Stimulated activated naive CD8-positive, alpha-beta T cell treated with anti-CD3 and anti-CD28 coated beads, Interleukin-15, Interleukin-2, amounts not matched to agents 100 U/mL and 50 U/mL, for 24 hours (primary cell): Measurements from ENCODE around the gene AOPEP.

ENCODE experiments used
- ATAC-seq: fragments of 150-1000 bp; cut with Tn5 transposase; one replicate; pipeline ENCODE4 v1.10.0; 2021
- DNase-seq: peaks from one replicate; pipeline ENCODE4 v3.0.0; 2021

AOPEP gene

DNA sequence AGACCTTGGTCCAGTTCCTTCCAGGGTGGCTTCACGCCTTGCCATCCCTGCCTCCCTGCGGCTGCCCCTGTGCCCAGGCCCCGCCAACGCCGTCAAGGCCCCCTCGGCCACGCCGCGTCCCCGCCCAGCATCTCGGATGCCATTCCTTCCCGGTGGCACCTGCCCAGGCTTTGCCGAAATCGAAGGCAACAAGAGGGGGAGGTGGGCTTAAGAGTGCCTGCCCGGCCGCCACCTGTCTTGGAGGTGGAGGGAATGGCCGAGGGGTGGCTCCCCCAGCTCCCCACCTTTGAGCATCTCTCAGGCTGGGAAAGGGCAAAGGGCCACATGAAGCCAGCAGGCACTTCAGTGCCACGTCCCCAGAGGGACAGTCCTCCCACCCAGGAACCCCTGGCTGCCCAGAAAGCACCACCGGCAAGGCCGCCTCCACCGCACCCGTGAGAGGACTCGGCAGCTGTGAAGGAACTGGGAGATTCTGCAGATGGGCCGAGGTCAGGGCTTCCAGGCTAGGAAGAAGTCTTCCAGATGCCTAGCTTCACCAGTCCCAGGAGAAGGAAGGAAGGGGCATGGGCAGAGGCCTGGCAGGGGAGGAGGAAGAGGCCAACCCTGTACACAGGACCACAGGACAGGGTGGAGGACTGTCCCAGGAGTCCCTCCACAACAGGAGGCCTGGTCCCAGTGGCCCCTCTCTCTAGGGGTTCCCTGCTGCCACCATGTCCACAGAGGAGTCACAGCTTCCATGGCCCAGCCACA is 373.0 kb downstream of the AOPEP start:
- ATAC-seq (no peak), DNase-seq (no peak)

DNA sequence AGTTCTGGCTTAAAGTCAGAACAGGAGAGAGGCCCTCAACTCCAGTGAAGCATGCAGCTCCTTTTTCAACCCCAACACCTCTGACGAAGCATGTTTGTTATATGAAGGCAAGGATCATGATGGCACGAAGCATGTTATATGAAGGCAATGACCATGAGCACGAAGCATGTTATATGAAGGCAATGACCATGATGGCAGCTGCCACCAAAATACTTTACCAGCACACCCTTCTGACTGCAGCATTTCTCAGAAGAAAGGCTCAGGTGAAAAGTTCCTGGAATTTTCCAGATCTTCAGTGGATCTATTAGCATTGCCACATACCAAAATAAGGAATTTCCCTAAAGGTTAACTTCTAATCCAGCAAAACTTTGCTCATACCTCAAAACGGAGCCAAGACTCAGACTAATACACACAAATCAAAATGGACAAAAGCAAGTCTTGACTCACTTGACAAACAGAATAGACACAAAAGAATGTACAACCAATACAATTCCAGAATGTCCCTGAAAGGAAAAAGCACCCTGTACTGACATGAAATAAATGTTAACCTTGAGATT is 373.6 kb downstream of the AOPEP start:
- ATAC-seq (no peak), DNase-seq (no peak)

DNA sequence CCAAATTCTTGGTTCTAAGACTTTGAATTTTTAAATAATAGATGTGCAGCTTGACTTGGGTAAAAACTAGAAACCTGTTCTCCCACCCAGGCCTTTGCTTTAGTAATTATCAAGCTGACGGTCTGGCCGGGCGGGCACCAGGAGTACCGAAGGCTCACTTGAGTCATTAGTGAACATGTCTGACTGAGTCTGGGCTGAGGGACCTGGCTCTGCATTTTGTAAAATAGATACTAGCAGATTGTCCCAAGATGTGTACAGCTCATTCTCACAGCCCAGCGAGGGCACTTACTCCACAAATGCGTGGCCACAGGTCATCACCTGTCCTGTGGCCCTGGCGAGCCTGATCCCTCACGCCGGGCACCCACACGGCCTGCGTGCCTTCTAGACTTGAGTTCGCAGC is 374.8 kb downstream of the AOPEP start:
- ATAC-seq (no peak), DNase-seq (no peak)

DNA sequence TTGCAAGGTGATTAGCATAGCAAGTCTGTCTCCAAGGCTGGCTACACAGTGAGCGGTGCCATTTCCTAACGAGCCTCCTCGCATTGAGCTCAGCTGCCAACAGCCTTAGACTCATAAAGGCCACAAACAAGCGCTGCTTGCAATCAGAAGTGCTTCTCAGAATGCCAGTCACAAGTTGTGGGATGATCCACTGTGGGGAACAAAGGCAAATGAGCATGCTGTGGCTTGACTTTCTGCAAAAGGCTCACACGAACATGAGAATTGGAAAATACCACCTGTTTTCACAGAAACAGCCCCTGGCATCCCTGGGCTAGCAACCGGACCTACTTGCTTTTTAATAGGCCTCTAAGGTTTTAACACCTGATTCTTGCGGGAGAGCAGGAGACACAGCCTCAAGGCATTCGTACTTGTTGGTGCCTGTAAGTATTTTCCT is 375.5 kb downstream of the AOPEP start:
- ATAC-seq (no peak), DNase-seq (no peak)

DNA sequence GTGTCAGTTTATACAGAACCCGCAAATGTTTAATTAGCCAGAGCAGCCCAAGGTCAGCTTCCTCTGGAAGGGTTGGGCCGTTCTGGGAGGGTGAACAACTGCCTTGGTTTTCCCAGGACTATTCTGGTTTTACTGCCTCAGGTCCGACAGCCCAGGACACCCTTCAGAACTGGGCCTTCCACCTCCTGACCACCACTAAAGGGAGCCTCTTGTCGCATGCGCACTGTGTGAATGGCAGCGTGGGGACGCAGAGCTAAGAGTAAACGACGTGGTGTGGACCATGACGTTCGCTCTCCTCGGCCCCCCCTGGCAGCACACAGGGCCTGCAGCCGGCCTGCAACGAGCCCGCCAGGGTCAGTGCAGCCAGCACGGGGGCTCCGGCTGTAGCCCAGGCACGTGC is 376.1 kb downstream of the AOPEP start:
- ATAC-seq (no peak), DNase-seq (no peak)

DNA sequence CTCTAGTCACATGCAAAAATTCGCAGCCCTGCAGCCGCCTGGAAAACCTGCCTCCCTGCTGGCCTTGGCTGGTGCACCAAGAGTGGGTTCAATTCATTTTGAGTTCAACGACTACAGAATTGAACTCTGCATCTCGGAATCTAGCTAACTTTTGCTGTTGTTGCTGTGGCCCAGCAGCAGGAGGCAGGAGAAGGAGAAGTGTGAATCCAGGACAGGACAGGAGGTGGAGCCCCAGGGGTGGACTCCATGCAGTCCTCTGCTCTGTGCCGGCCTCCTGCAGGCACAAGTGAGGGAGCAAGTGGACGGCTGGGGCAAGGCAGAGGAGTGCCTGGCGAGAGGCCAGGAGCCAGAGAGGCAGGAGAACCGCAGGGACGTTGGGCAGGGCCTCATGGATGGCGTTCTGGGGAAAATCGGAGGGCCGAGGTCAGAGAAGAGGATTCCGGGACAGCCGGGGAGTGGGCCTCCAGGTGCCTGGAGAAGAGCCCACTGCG is 376.8 kb downstream of the AOPEP start:
- DNase-seq (no peak), ATAC-seq (no peak)

DNA sequence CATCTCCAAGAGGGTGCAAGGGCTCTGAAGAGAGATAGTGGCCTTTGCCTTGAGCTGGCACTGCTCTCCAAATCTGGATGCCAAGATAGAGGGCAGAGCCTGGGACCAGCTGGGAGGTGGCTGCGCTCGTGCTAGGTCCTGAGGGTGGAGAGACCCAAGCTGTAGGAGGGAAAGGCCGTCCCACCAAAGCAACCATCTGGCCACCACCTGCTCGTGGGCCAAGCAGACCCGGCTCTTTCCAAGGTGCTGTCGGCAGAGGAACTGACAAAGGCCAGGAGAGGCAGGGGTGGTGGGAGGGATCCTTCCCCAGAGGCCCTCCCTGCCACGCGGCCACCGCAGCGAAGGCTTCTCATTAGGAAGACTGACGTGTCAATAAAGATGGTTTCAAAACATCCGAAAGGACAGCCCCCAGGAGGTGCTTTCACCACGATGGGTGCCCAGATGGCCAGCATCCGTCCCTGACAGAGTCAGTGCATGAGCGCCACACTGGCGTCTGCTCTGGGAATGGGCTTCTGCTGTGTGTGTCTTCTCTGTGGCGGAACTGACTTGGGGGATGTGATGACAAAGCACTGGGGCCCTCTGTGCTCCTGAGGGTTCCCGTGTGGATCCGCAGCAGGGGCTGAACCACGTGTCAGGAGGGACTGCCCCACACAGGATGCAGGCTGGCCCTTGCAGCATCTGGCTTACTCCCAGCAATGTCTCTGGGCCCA is 377.5 kb downstream of the AOPEP start:
- no peak for DNase-seq
- no peak for ATAC-seq

DNA sequence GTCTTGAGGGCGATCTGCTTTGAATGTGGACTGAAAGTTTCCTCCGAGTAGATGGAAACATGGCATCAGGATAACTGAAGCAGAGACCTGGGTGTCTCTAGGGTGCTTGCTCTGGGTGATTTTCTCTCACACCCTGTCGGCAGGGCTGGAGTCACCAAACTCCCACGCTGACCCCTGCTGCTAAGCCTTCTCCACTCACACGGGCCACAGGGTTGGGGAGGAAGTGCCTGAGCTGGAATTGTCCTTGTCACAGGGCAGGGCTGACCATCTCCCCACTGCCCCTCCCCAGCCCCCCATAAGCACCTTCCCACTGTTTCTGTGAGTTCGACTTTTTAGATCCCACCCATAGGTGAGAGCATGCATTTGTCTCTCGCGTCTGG is 378.1 kb downstream of the AOPEP start:
- no peak for DNase-seq
- no peak for ATAC-seq

DNA sequence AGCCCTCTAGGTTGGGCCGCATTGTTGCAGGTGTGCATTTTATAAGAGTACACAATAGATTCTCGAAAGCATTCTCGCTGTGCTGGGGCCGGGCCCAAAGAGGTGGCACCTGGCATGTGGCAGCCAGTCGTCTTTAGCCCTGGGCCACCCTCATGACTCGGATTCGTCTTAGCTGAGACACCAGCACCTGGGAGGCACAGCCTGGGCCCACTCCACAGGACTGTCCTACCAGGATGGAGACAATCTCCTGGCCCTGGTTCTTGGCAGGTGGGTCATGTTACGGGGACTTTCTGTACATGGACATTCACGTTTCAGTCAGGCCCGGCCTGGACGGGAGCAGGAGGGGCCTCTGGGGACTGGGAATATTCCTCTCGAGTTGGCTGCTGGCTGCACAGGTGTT is 378.5 kb downstream of the AOPEP start:
- DNase-seq = no peak
- ATAC-seq = no peak

DNA sequence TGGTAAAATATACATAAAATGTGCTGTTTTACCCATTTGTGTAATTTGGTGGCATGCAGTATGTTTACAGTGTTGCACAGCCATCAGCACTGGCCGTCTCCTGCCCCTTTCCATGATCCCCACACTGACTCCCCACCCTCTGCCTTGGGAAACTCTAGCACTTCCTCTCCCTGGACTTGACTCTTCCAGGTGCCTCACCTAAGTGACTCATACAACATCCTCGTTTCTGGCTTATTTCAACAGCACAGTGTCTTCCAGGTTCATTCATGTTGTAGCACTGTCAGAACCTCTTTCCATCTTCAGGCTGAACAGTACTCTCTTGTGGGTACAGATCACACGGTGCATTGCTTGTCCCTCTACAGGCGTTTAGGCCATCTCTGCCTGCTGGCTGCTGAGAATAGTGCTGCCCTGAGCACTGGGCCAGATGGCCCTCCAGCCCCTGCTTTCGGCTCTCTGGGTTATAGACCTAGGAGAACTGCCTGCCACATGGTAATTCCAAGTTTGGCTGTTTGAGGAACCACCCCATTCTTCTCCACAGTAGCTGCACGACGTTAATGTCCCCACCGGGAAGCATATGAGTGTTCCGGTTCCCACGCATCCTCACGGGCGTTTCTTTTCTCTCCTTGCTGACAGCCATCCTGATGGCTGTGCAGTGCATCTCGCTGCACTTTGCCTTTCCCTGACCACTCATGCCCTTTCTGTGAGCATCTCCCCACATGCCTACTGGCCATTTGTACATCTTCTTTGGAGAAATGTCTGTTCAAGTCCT is 379.2 kb downstream of the AOPEP start:
- DNase-seq = no peak
- no peak for ATAC-seq

DNA sequence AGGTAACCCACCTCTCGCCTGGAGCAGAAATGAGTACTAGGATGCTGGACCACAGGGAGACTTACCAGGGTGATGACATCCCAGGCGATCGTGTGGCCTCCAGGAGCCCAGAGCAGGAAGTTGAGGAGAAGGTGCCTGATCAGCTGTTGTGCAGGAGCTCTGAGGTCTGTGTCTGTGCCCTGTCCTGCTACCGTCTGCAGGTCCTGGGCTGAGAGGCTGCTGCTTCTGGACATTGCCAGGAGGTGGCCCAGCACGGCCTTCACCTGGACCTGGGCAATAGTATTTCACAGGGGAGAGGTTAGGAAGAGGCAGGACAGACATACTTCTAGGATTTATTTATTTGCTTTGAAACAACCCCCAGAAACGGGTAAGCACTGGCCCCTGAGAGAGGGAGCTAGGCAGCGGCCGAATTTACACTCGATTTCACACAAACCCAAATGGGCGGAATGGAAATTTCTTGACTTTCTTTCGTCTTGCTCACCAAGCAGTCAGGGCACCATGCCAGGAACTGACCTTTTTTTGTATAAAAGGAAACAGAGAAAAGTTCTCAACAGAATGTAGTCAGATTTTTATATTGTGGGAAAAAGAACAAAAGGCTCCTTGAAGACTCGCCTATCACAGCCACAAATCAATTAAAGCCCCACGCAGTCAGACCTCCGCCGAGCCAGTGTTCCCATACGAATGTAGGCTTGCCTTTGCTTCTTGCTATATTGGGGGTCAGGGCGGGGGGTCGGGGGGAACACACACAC is 380.7 kb downstream of the AOPEP start:
- no peak for ATAC-seq
- DNase-seq = no peak

DNA sequence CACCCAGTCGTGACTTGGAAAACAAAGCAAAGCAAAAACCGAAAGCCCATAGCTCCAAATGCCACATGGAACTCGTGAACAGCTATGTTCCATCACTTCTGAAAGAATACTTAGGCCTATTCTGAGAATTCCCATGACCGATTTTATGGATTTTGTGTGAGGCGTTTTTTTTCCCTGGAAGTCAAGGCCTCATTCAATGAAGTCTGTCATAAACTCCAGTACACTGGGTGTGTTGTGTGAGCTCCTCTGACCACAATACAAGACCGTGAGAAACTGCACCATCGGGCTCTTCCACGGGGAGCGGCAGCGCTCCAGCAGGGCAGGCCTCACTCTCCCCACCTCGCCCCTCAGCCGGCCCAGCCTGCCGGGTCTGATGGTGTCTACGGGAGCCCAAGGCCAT is 381.5 kb downstream of the AOPEP start:
- DNase-seq (no peak), ATAC-seq (no peak)

DNA sequence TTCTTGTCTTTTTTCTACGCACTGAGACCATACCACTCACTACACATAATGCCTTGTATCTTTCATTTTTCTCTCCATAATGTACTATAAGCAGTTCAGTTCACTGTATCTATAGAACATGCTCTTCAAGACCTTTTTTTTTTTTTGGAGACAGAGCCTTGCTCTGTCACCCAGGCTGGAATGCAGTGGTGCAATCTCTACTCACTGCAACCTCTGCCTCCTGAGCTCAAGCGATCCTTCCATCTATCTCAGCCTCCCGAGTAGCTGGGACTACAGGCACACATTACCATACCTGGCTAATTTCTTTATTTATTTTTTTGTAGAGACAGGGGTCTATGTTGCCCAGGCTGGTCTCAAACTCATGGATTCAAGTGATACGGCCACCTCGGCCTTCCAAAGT is 382.3 kb downstream of the AOPEP start:
- DNase-seq (no peak), ATAC-seq (no peak)

DNA sequence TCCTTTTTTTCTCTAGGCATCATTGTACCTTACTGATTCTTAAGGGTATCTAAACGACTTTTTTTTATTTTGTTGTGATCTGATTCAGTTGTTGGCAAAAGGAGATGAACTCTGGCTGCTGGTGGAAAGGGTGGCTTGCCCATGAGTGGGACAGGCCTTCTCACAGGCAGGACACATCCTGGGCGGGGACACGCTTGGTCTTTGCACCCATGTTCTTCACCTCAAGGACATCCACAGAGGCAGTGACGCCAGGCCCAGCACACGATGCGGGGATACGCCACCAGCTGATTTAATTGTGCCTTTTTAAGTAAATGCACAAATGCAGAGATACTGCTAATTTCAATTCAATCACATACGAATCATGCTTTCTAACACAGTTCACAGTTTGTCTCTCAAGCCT is 383.0 kb downstream of the AOPEP start:
- ATAC-seq = no peak
- DNase-seq = no peak

DNA sequence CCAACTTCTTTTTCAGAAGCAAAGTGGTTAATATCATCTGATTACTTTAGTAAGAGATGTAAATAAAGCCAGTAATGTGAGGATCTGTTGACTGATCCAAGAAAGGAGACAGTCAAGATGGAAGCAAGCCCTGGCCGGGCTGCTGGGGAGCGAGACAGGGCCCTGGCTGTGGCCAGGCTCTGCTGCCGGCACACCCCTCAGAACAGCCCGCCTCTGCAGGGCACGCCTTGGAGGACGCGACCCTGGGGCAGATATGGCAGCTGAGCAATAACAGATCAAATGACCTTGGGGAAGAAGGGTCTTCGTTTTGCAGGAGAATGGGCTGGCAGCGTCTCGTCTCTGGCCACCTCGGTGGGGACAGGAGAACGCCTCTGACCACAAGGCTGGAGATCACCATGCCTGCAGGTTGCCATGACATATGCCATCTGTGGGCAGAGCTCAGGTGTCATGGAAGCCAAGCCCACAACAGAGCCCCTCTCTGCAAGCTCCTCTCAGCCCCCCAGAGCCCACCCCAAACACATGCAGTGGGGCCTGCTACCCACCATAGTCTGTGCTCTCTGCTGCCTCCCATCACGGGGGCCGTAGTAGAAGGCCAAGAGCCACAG is 384.5 kb downstream of the AOPEP start:
- ATAC-seq = no peak
- no peak for DNase-seq

DNA sequence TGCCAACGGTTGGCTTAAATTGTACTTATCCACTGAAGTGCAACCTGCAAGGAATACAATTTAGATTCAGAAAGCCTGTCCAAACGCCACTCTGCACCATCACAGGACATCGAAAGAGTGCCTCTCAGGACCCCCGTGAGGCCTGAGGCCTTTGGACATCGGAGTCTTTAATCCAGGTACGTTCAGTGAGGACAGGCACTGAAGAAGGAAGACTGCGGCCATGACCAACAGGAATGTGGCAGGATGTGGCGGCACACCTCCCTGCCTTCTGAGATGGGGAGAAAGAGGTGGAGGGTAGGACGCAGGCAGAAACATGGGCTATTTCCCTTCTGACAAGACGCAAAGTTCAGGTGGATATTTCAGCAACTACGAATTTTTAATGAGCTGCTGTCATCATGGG is 385.2 kb downstream of the AOPEP start:
- ATAC-seq (no peak), DNase-seq (no peak)

DNA sequence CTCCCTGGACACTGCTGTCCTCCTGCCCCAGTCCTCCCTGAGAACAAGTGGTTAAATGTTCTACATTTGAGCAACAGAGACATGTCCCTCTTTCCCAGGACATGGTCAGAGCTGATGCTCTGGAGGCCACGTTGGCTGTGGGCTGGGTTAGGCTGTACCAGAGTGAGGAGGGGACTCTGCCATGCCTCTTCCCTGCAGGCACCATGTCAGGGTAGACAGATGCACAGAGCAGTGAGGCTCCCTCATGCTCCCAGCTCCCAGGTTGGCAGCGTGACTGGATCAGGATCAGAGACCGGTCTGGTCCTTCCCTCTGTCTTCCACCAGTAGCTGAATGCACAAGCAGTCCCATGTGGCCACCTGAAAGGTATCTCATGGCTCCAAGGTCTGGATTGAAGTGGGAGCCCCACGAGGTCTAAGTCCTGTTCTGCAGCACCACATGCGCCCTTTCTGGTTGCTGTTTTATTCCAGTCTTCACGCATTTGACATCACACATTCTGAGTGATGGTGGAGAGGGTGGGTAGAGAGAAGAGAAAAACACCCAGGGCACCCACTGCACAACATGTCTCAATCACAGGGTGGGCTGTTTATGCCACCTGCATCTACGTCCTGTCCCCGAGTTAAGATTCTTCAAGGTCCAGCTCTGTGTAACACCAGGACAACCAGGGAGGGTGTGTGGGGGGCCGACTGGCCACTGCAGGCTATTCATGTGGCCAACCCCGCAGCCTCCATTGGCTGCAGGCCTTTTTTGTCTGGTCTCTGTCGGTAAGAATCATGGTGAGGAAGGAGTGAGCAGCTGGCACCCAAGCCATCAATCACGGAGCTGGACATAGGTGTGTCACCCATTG is 386.2 kb downstream of the AOPEP start:
- DNase-seq = no peak
- ATAC-seq = peak; percentile 32

DNA sequence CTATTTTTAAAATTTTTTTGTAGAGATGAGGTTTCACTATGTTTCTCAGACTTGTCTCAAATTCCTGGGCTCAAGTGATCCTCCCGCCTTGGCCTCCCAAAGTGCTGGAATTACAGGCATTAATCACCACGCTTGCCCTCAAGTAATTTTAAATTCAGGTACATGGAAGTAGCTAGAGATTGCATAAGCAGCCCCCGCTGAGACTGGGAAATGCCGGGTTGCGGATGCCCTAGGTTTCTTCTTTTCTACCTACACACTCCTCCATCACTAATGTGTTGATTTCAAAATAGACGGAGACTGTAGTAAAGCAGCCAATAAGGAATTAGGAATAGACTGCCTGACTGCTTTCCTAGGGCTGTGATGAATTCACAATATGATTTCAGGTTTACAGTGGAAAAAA is 388.6 kb downstream of the AOPEP start:
- no peak for ATAC-seq
- DNase-seq = no peak

DNA sequence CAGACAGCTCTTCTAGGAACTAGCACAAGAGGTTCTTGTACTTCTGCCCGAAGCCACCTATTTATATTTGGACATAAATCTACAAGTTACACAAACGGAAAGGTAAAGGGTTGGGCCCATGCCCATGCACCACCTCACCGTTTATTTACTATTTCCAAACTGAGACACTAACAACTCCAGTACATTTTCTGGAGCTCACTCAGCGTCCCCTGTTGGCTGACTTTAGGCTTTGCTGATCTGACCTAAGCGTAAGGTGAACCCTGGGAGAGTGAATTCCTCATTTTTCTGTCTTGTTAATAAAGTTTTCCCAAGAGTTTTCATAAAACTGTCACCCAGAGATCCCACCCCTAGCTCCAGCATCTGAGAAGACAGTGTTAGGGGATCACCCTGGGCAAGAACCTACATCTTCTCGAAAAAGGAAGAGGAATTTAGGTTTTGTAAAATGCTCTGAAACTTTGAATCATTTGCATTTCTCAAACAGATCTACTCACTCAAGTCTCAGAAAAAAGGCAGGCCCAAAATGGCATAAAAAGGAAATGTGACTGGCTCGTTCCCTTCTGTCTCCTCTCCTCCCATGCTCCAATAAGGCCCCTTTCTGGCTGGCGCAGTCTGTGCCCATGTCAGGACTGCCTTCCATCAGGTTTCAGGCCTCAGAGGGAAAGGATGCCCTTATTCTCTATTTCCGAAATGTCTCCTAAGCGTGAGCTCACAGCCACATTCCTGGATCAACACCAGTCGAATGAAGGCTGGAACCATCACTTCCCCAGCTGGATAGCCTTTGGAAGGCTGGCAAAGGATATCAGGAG is 389.7 kb downstream of the AOPEP start:
- ATAC-seq = no peak
- no peak for DNase-seq

DNA sequence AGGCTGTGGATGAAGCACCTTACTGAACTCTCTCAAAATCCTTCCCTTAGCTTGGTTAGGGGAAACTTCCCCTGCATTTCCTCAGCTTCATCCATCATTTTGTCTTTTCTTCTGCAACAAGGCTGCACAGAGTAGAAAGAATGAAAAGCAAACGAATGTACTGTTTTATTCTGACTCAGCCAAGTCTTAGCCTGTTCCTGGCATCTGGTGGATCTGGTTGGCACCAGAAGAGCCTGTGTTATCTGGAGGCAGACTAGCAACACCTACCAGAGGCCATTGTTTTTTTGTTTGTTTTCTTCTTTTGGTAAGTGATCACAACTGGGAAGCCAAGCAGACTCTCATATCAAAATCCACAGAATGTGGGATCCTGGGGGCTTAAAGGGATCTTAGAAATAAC is 390.3 kb downstream of the AOPEP start:
- ATAC-seq = no peak
- no peak for DNase-seq
